CD14-positive monocyte (primary cell): ENCODE data around the gene LRRC55. TPM values are rescaled to one million over a fixed set of nuclear protein-coding genes. Genes with fewer than 3 reads are reported as not detected.

Experiments used
- DNase-seq, 3 donors: peaks; one replicate each; pipeline ENCODE4 v3.0.0-alpha.2; 2011 to 2022
- H2AFZ ChIP-seq: 2 replicates; pipeline ENCODE4 v1.6.0; 2012; ENCODE audit warnings: mild to moderate bottlenecking, low read depth, low read length, inconsistent platforms; ENCODE audit not compliant: insufficient read depth, poor library complexity, severe bottlenecking
- H3K27ac ChIP-seq, 2 donors: 1 replicate in 1 of 2; 2 replicates in 1 of 2; pipeline ENCODE4 v1.5.1; 2012 to 2013; ENCODE audit warnings: low read length in 2 of 2, control low read depth in 1 of 2, inconsistent platforms in 1 of 2, low read depth in 1 of 2, mild to moderate bottlenecking in 1 of 2
- H3K27me3 ChIP-seq, 2 donors: one replicate each; pipeline versions ENCODE4 v1.6.0 to v1.6.1; 2011 to 2013; ENCODE audit warnings: low read length in 2 of 2; ENCODE audit not compliant: control insufficient read depth in 2 of 2, insufficient read depth in 2 of 2
- H3K36me3 ChIP-seq, 2 donors: replicated peaks in 1 of 2; 1 replicate in 1 of 2; 2 replicates in 1 of 2; pipeline versions ENCODE4 v1.5.1 to v1.6.1; 2012 to 2013; ENCODE audit warnings: low read length in 2 of 2, control low read depth in 1 of 2, inconsistent platforms in 1 of 2, mild to moderate bottlenecking in 1 of 2; ENCODE audit not compliant: insufficient read depth in 2 of 2, control insufficient read depth in 1 of 2
- H3K4me1 ChIP-seq, 2 donors: 1 replicate in 1 of 2; 2 replicates in 1 of 2; pipeline versions ENCODE4 v1.5.1 to v1.6.1; 2012 to 2013; ENCODE audit warnings: low read length in 2 of 2, control low read depth in 1 of 2, inconsistent platforms in 1 of 2, mild to moderate bottlenecking in 1 of 2, moderate library complexity in 1 of 2; ENCODE audit not compliant: insufficient read depth in 2 of 2, control insufficient read depth in 1 of 2
- H3K4me2 ChIP-seq: replicated peaks from 2 replicates; pipeline ENCODE3; 2012; ENCODE audit warnings: low read length, moderate library complexity, mild to moderate bottlenecking; ENCODE audit not compliant: poor library complexity, severe bottlenecking; ENCODE audit errors: extremely low read depth
- H3K4me3 ChIP-seq, 3 experiments: fragments of 200-600 bp in 1 of 3; sonication (generic) in 1 of 3; replicated peaks in 1 of 3; 1 replicate in 2 of 3; 2 replicates in 1 of 3; pipeline ENCODE4 v1.5.1; 2011 to 2013; ENCODE audit warnings: low read length in 3 of 3, mild to moderate bottlenecking in 3 of 3, control low read depth in 2 of 3, low read depth in 2 of 3, inconsistent platforms in 1 of 3, moderate library complexity in 1 of 3
- H3K79me2 ChIP-seq: 2 replicates; pipeline ENCODE4 v1.6.0; 2012; ENCODE audit warnings: mild to moderate bottlenecking, control low read depth, inconsistent platforms, low read length, moderate library complexity; ENCODE audit not compliant: insufficient read depth
- H3K9ac ChIP-seq: 2 replicates; pipeline ENCODE4 v1.6.0; 2017; ENCODE audit warnings: low read length, mild to moderate bottlenecking; ENCODE audit not compliant: insufficient read depth, poor library complexity, severe bottlenecking
- H3K9me3 ChIP-seq, 2 donors: replicated peaks in 1 of 2; 1 replicate in 1 of 2; 2 replicates in 1 of 2; pipeline versions ENCODE4 v1.5.1 to v1.6.1; 2012 to 2013; ENCODE audit warnings: low read length in 2 of 2, control low read depth in 1 of 2; ENCODE audit not compliant: control insufficient read depth in 1 of 2, insufficient read depth in 1 of 2
- H4K20me1 ChIP-seq: 2 replicates; pipeline ENCODE4 v1.6.0; 2012; ENCODE audit warnings: mild to moderate bottlenecking, low read length, control low read depth, moderate library complexity; ENCODE audit not compliant: insufficient read depth
- H3K27ac Mint-ChIP-seq, 7 donors: one replicate each; pipeline ENCODE4 v1.8.0; 2020; ENCODE audit warnings: mild to moderate bottlenecking in 7 of 7, mixed read lengths in 7 of 7, moderate library complexity in 6 of 7, inconsistent platforms in 2 of 7
- H3K27me3 Mint-ChIP-seq, 3 donors: one replicate each; pipeline ENCODE4 v1.8.0; 2021 to 2022; ENCODE audit warnings: low read depth in 3 of 3, mild to moderate bottlenecking in 3 of 3, mixed read lengths in 3 of 3, moderate library complexity in 3 of 3, inconsistent platforms in 1 of 3
- H3K36me3 Mint-ChIP-seq, 2 donors: one replicate each; pipeline ENCODE4 v1.8.0; 2020; ENCODE audit warnings: mixed read lengths in 2 of 2, inconsistent platforms in 1 of 2, mild to moderate bottlenecking in 1 of 2
- H3K4me1 Mint-ChIP-seq: one replicate; pipeline ENCODE4 v1.8.0; 2020; ENCODE audit warnings: mild to moderate bottlenecking, mixed read lengths
- H3K4me3 Mint-ChIP-seq, 2 donors: one replicate each; pipeline ENCODE4 v1.8.0; 2020; ENCODE audit warnings: mild to moderate bottlenecking in 2 of 2, mixed read lengths in 2 of 2, moderate library complexity in 1 of 2
- H3K9me3 Mint-ChIP-seq, 7 donors: one replicate each; pipeline ENCODE4 v1.8.0; 2020 to 2022; ENCODE audit warnings: mixed read lengths in 7 of 7, mild to moderate bottlenecking in 6 of 7, moderate library complexity in 6 of 7, inconsistent platforms in 2 of 7
- WGBS: methylation state at CpG from one replicate; pipeline ENCODE4 v1.1.5; 2013; ENCODE audit warnings: missing lambda C conversion rate; ENCODE audit not compliant: insufficient coverage; 5-methylcytosine and 5-hydroxymethylcytosine counted together
- intact Hi-C, 2 donors: fragments of 100-400 bp; cut with micrococcal nuclease; formaldehyde crosslinking; loops; one replicate each; pipeline versions ENCODE4 v1.15.0 to v1.15.1; 2023
- polyA plus RNA-seq, 3 donors: library from polyadenylated mRNA; depleted of rRNA in 1 of 3; unstranded in 2 of 3; stranded (reverse) in 1 of 3; fragments of 300-500 nt in 2 of 3; fragments of >200 nt in 1 of 3; fragmentation: Illumina TruSeq in 2 of 3; gene quantifications; 1 replicate in 2 of 3; 2 replicates in 1 of 3; pipeline ENCODE4 v1.2.3, GENCODE V29; 2012 to 2021
- TF ChIP-seq, protein P1 (sequence below): fragments of 200-600 bp; IDR thresholded peaks from one replicate; pipeline ENCODE4 v1.8.0; 2022; ENCODE audit warnings: antibody characterized with exemption, mild to moderate bottlenecking

LRRC55 gene
- polyA plus RNA-seq, 3 donors, result not detected

- Mint-ChIP-seq H3K4me3 (no peak overlapping the region), H3K27ac (no peak overlapping the region), H3K9me3 (peaks cover 0 to 3% (median 0%) of the 10 kb centered on the region in 7 donors), H3K36me3 (no peaks in the 10 kb centered on the region), H3K27me3 (peaks cover 28 to 37% (median 33%) of the 10 kb centered on the region in 3 donors), H3K4me1 (no peaks in the 10 kb centered on the region)
- intact Hi-C loops, result no loop called here
- Histone ChIP-seq H3K4me2 (no peak overlapping the region), H3K9me3 (no peaks in the 10 kb centered on the region), H3K27ac (no peak overlapping the region), H3K79me2 (no peaks in the 10 kb centered on the region), H3K36me3 (no peaks in the 10 kb centered on the region), H2AFZ (no peak overlapping the region), H3K27me3 (peaks cover 13 to 45% of the 10 kb centered on the region in 2 donors), H3K4me1 (no peaks in the 10 kb centered on the region), H3K9ac (no peak overlapping the region), H3K4me3 (no peak overlapping the region), H4K20me1 (no peaks in the 10 kb centered on the region)
- TF ChIP-seq, protein P1, sequence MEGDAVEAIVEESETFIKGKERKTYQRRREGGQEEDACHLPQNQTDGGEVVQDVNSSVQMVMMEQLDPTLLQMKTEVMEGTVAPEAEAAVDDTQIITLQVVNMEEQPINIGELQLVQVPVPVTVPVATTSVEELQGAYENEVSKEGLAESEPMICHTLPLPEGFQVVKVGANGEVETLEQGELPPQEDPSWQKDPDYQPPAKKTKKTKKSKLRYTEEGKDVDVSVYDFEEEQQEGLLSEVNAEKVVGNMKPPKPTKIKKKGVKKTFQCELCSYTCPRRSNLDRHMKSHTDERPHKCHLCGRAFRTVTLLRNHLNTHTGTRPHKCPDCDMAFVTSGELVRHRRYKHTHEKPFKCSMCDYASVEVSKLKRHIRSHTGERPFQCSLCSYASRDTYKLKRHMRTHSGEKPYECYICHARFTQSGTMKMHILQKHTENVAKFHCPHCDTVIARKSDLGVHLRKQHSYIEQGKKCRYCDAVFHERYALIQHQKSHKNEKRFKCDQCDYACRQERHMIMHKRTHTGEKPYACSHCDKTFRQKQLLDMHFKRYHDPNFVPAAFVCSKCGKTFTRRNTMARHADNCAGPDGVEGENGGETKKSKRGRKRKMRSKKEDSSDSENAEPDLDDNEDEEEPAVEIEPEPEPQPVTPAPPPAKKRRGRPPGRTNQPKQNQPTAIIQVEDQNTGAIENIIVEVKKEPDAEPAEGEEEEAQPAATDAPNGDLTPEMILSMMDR, result no peak
- no peak for DNase-seq
Observed at GRCh38 chr11:57175478-57175877, 6.3 kb upstream of the LRRC55 start.

DNA sequence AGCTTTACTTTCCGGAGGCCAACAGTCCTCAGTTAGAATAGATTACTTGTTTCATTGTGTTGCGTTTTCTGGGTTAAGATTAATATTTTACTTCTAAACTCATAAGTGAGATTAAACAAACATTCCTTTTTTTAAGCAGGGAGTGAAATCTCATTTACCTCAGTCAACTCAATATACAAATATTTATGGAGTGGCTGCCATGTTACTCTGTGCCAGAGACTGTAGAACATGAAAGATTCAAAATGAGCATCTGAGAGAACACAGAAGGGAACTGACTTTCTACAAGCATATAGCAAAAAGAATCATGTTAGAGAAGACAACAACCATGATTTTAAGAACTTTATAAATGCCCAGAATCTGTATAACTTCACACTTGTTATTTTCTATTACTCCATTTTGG lies 3.4 kb upstream of the LRRC55 start:
- H3K4me1 ChIP-seq, result no peaks in the 10 kb centered on the region
- no peaks in the 10 kb centered on the region for H3K9me3 ChIP-seq
- no peak overlapping the region for H3K4me3 ChIP-seq
- H3K4me1 Mint-ChIP-seq, result no peaks in the 10 kb centered on the region
- no peaks in the 10 kb centered on the region for H4K20me1 ChIP-seq
- WGBS, result no CpG with 5 or more reads among the region's 2 CpGs
- H3K9me3 Mint-ChIP-seq, result peaks cover 0 to 5% (median 0%) of the 10 kb centered on the region in 7 donors
- intact Hi-C loops, result no loop called here
- H3K4me2 ChIP-seq, result no peak overlapping the region
- TF ChIP-seq, protein P1, result no peak
- DNase-seq, result no peak
- no peak overlapping the region for H2AFZ ChIP-seq
- no peak overlapping the region for H3K4me3 Mint-ChIP-seq
- H3K36me3 ChIP-seq, result no peaks in the 10 kb centered on the region
- no peak overlapping the region for H3K27ac Mint-ChIP-seq
- no peaks in the 10 kb centered on the region for H3K36me3 Mint-ChIP-seq
- no peak overlapping the region for H3K27ac ChIP-seq
- H3K27me3 Mint-ChIP-seq, result peaks cover 41 to 50% (median 42%) of the 10 kb centered on the region in 3 donors
- no peaks in the 10 kb centered on the region for H3K79me2 ChIP-seq
- peaks cover 16 to 59% of the 10 kb centered on the region in 2 donors for H3K27me3 ChIP-seq
- H3K9ac ChIP-seq, result no peak overlapping the region
